Colonic mucosa (tissue), 4 donors: ENCODE results near the gene LAG3. TPM values are rescaled to one million over a fixed set of nuclear protein-coding genes. Genes with fewer than 3 reads are reported as not detected.
A peak's percentile ranks its signal among the peaks of the same experiment; 100 is the strongest.

Experiments
- DNase-seq: peaks from one replicate; pipeline ENCODE4 v3.0.0-alpha.2; 2020
- H3K27ac ChIP-seq: fragments of 200-600 bp; one replicate; pipeline ENCODE4 v1.8.0; 2021
- H3K27me3 ChIP-seq: fragments of 200-600 bp; one replicate; pipeline ENCODE4 v1.8.0; 2021
- H3K36me3 ChIP-seq: fragments of 200-600 bp; one replicate; pipeline ENCODE4 v1.8.0; 2021
- H3K4me1 ChIP-seq: fragments of 200-600 bp; one replicate; pipeline ENCODE4 v1.8.0; 2021; ENCODE audit warnings: mild to moderate bottlenecking
- H3K4me3 ChIP-seq: fragments of 200-600 bp; one replicate; pipeline ENCODE4 v1.8.0; 2021
- H3K9ac ChIP-seq, 2 donors: one replicate each; pipeline ENCODE4 v1.7.0; 2013; ENCODE audit warnings: control low read depth in 2 of 2, low read depth in 2 of 2, low read length in 2 of 2
- H3K9me3 ChIP-seq: fragments of 200-600 bp; one replicate; pipeline ENCODE4 v1.8.0; 2021
- intact Hi-C: fragments of 100-400 bp; cut with DNase I; formaldehyde crosslinking; loops from one replicate; pipeline ENCODE4 v1.14.1; 2022
- total RNA-seq, 2 donors: library from RNA; stranded (reverse); fragmentation: NEBNext Ultra II Directional in 1 of 2; extraction: Animal tissue kit (Norgen Biotek cat#: 25700) in 1 of 2; gene quantifications; one replicate each; pipeline ENCODE4 v1.2.1, GENCODE V29; 2021
- TF ChIP-seq, protein P1 (sequence below): fragments of 200-600 bp; IDR thresholded peaks from one replicate; pipeline ENCODE4 v1.8.0; 2022; ENCODE audit warnings: antibody characterized with exemption, mild to moderate bottlenecking
- donor health status: healthy.
- donor health status: DM: no; HTN: no; CAD: no.
- donor health status: DM: no; HTN: no; CAD: no.

Gene LAG3
- total RNA-seq, 2 donors from 2014 or later = 1.0 to 1.2 TPM

DNA sequence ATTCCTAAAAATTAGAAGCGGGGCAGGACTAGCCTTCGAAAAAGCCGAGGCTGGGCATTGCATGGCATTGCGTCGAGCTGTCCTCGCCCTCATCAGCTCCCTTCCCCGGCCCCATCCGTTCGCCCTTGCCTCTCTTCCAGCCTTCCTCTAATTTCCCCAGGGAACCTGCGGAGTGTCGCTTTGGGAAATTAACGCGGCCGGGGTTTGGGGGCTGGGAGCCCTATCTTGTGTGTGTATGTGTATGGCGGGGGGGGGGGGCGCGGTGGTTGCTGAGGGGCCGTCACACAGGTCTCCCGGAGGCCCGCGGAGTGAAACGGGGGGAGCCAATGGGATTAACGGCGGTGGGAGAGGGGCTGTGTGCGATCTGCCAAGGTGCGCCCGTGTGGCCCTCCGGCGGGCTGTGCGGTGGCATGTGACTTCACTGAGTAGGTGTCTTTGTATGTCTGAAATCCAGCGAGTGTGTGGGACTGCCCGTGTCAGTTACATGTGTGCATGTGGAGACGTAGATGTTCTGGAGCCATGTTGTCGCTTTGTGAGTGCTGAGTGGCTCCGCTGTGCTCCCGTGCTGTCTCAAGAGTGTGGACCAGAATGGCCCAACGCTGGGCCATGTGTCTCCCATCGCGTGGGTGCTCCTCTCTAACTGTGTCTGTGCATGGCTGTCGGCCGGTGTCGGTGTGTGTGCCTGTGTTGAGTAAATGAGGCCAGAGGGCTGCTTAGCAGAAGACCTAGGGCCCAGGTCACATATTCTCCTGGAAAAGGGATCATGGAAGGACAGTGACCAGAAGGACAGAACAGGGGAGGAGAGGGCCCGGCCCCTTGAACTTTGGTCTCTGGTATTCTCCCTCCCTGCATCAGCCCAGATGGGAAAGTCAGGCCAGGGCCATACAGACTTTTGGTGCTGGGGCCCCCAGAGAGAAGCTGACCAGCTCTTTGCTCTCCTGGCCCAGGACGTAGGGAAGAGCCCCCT lies 4.7 kb upstream of the LAG3 start:
- Histone ChIP-seq H3K36me3 (no peaks in the 10 kb centered on the region), H3K27ac (peak overlapping the region; percentile 83), H3K4me3 (peak overlapping the region; percentile 60), H3K27me3 (no peaks in the 10 kb centered on the region), H3K4me1 (peaks cover 15% of the 10 kb centered on the region), H3K9ac (peak overlapping the region; percentile 79 to 82), H3K9me3 (no peaks in the 10 kb centered on the region)
- peak; percentile 36 for DNase-seq
- intact Hi-C loops = no loop called here
- TF ChIP-seq, protein P1, sequence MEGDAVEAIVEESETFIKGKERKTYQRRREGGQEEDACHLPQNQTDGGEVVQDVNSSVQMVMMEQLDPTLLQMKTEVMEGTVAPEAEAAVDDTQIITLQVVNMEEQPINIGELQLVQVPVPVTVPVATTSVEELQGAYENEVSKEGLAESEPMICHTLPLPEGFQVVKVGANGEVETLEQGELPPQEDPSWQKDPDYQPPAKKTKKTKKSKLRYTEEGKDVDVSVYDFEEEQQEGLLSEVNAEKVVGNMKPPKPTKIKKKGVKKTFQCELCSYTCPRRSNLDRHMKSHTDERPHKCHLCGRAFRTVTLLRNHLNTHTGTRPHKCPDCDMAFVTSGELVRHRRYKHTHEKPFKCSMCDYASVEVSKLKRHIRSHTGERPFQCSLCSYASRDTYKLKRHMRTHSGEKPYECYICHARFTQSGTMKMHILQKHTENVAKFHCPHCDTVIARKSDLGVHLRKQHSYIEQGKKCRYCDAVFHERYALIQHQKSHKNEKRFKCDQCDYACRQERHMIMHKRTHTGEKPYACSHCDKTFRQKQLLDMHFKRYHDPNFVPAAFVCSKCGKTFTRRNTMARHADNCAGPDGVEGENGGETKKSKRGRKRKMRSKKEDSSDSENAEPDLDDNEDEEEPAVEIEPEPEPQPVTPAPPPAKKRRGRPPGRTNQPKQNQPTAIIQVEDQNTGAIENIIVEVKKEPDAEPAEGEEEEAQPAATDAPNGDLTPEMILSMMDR = no peak

DNA sequence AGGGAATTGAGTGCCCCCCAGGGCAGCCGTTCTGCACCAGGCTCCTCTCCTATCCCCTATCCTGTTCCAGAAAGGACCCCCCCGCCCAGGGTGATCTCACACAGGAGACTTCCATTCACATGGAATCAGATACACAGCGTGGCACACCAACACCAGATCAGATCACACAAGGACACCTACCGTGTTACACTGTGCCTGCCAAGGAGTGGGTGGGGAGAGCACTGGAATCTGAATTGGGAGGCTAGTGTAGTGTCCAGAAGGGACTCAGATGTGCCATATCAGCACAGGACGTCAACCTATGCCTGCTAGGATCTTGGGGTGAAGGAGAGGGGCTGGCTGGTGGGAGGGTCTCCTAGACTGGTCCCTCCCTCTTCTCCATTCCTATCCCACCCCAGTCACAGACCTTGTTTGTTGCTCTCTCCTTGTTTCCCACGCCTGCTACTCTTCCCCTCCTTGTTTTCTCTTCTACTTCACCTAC lies 3.8 kb upstream of the LAG3 start:
- Histone ChIP-seq H3K27me3 (peaks cover 5% of the 10 kb centered on the region), H3K4me3 (peak overlapping the region; percentile 60), H3K9me3 (no peaks in the 10 kb centered on the region), H3K27ac (peak overlapping the region; percentile 83), H3K4me1 (peaks cover 15% of the 10 kb centered on the region), H3K36me3 (no peaks in the 10 kb centered on the region), H3K9ac (peak overlapping the region in 1 of 2 donors; percentile 79)
- DNase-seq = peak; percentile 38
- TF ChIP-seq, protein P1 = no peak
- intact Hi-C loops = no loop called here

DNA sequence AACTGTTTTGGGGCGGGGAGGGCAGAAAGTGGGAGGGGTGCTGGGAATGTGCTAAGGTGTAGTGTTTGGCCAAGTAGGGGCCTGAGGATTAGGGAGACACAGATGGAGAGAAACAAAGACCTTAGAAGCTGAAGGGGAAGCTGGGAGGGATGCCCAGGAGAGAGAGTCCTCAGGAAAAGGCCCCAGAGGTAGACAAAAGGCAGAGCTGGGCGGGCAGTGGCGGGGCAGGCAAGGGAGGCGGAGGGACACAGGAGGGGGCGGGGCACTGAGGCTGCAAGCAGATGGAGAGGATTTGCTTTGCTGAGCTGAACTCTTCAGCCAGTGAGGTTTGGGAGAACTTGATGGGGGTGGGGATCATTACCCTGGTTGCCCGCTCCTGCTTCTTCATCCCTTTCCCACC lies 3.3 kb upstream of the LAG3 start:
- intact Hi-C loops = no loop called here
- TF ChIP-seq, protein P1 = no peak
- Histone ChIP-seq H3K27me3 (peaks cover 9% of the 10 kb centered on the region), H3K4me1 (peaks cover 15% of the 10 kb centered on the region), H3K27ac (no peak overlapping the region), H3K4me3 (no peak overlapping the region), H3K9me3 (no peaks in the 10 kb centered on the region), H3K36me3 (no peaks in the 10 kb centered on the region), H3K9ac (peak overlapping the region in 1 of 2 donors; percentile 79)
- DNase-seq = peak; percentile 70

DNA sequence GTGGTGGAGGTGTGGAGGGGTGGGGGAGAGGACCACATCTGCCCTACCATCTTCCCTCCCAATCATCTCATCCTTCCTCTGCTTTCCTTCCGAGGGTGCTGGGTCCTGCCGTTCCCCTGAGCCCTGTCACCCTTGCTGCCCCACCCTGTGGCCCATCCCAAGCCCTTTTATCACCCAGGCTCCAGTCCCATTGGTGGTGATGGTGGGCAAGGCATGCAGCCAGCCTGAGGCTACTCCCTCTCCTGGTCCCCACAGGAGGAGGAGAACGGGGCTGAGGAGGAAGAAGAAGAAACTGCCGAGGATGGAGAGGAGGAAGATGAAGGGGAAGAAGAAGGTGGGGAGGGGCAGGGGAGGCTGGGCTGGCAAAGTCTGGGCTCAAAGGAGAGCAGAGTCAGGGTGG lies 2.7 kb upstream of the LAG3 start:
- no peak overlapping the region for H3K27ac ChIP-seq
- DNase-seq = no peak
- peaks cover 9% of the 10 kb centered on the region for H3K27me3 ChIP-seq
- H3K4me1 ChIP-seq = peaks cover 14% of the 10 kb centered on the region
- no peak overlapping the region for H3K4me3 ChIP-seq
- intact Hi-C loops = no loop called here
- H3K9me3 ChIP-seq = no peaks in the 10 kb centered on the region
- TF ChIP-seq, protein P1 = no peak
- H3K9ac ChIP-seq = no peak overlapping the region
- no peaks in the 10 kb centered on the region for H3K36me3 ChIP-seq

DNA sequence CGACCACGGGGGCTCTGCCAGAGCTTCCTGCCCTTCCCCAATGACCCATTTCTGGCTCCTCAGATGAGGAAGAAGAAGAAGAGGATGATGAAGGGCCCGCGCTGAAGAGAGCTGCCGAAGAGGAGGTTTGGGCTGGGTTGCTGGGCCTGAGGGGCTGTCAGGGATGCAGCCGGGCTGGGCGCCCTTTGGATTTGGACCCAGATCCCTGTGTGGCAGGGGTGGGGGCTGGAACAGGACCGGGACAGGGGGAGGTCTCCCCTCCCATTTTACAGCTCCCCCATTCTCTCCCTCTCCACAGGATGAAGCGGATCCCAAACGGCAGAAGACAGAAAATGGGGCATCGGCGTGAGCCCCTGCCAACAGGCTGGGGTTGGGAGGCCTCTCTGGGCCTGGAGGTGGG lies 2.2 kb upstream of the LAG3 start:
- Histone ChIP-seq H3K9me3 (no peaks in the 10 kb centered on the region), H3K4me1 (peaks cover 10% of the 10 kb centered on the region), H3K4me3 (no peak overlapping the region), H3K9ac (no peak overlapping the region), H3K27me3 (peaks cover 9% of the 10 kb centered on the region), H3K27ac (no peak overlapping the region), H3K36me3 (no peaks in the 10 kb centered on the region)
- TF ChIP-seq, protein P1 = no peak
- no peak for DNase-seq
- intact Hi-C loops = no loop called here
